DOHH2 (cell line): Measurements from ENCODE around the gene ILKAP.

Experiments used
- H3F3A ChIP-seq: fragments of 200-600 bp; sonication (generic), shearing (Covaris generic); 2 replicates; pipeline ENCODE4 v1.6.0; 2016; ENCODE audit warnings: antibody characterized with exemption, mild to moderate bottlenecking; ENCODE audit not compliant: control insufficient read depth, insufficient read depth
- H3K27ac ChIP-seq: fragments of 200-600 bp; sonication (generic); 2 replicates; pipeline ENCODE4 v1.5.1; 2014; ENCODE audit warnings: low read depth, mild to moderate bottlenecking, low read length, moderate library complexity
- H3K27me3 ChIP-seq: fragments of 200-600 bp; sonication (generic); 2 replicates; pipeline ENCODE4 v1.6.1; 2014; ENCODE audit warnings: mild to moderate bottlenecking, low read length, mixed read lengths; ENCODE audit not compliant: control insufficient read depth
- H3K36me3 ChIP-seq: fragments of 200-600 bp; sonication (generic); 2 replicates; pipeline ENCODE4 v1.6.1; 2014; ENCODE audit warnings: mild to moderate bottlenecking, low read length, moderate library complexity, mixed read lengths; ENCODE audit not compliant: control insufficient read depth
- H3K4me1 ChIP-seq: fragments of 200-600 bp; sonication (generic); 2 replicates; pipeline ENCODE4 v1.6.1; 2014; ENCODE audit warnings: mild to moderate bottlenecking, low read length, mixed read lengths; ENCODE audit not compliant: control insufficient read depth
- H3K4me2 ChIP-seq: fragments of 200-600 bp; sonication (generic); 2 replicates; pipeline ENCODE4 v1.6.0; 2014; ENCODE audit warnings: mild to moderate bottlenecking, low read length, moderate library complexity
- H3K4me3 ChIP-seq: fragments of 200-600 bp; sonication (generic); 2 replicates; pipeline ENCODE4 v1.5.1; 2014; ENCODE audit warnings: mild to moderate bottlenecking, low read length, mixed read lengths
- H3K79me2 ChIP-seq: fragments of 200-600 bp; sonication (generic); 2 replicates; pipeline ENCODE4 v1.6.1; 2014; ENCODE audit warnings: mild to moderate bottlenecking, low read length, mixed read lengths; ENCODE audit not compliant: control insufficient read depth
- H3K9me2 ChIP-seq: fragments of 200-600 bp; sonication (generic); replicated peaks from 2 replicates; pipeline ENCODE4 v1.6.1; 2014; ENCODE audit warnings: mild to moderate bottlenecking, low read length, mixed read lengths; ENCODE audit not compliant: control insufficient read depth
- H3K9me3 ChIP-seq: fragments of 200-600 bp; sonication (generic); 2 replicates; pipeline ENCODE4 v1.6.1; 2014; ENCODE audit warnings: antibody characterized with exemption, low read length, mixed read lengths; ENCODE audit not compliant: control insufficient read depth, insufficient read depth
- H4K20me1 ChIP-seq: fragments of 200-600 bp; sonication (generic); 2 replicates; pipeline ENCODE4 v1.6.0; 2014; ENCODE audit warnings: low read depth, mild to moderate bottlenecking, antibody characterized with exemption, low read length, moderate library complexity; ENCODE audit not compliant: control insufficient read depth, insufficient read depth
- CTCF ChIP-seq: fragments of 200-600 bp; sonication (generic); IDR thresholded peaks from one replicate; pipeline ENCODE4 v1.5.1; 2014; ENCODE audit warnings: antibody characterized with exemption, mild to moderate bottlenecking, low read depth, low read length; ENCODE audit not compliant: poor library complexity, severe bottlenecking
- EZH2phosphoT487 ChIP-seq: fragments of 200-600 bp; sonication (generic); IDR thresholded peaks from 2 replicates; pipeline ENCODE4 v1.6.1; 2017; ENCODE audit warnings: borderline replicate concordance, mild to moderate bottlenecking, antibody characterized with exemption, low read length, moderate library complexity, mixed read lengths

The ILKAP gene

GRCh38 chr2:238231809-238232208 is 28.3 kb upstream of the ILKAP start:
- Histone ChIP-seq H3K9me2 (no peaks in the 10 kb centered on the region), H3K79me2 (no peaks in the 10 kb centered on the region), H3F3A (no peaks in the 10 kb centered on the region), H3K27me3 (peaks cover 45% of the 10 kb centered on the region), H3K4me1 (peaks cover 7% of the 10 kb centered on the region; the same call in 1 of the 2 replicates), H4K20me1 (no peaks in the 10 kb centered on the region), H3K9me3 (no peaks in the 10 kb centered on the region), H3K4me3 (no peak overlapping the region), H3K27ac (no peak overlapping the region), H3K4me2 (no peak overlapping the region), H3K36me3 (no peaks in the 10 kb centered on the region)
- TF ChIP-seq EZH2phosphoT487 (no peak), CTCF (no peak)

GRCh38 chr2:238231251-238231793 is 27.8 kb upstream of the ILKAP start:
- no peak overlapping the region for H3K27ac ChIP-seq

GRCh38 chr2:238230699-238231098 is 27.2 kb upstream of the ILKAP start:
- peaks cover 34% of the 10 kb centered on the region for H3K27me3 ChIP-seq
- H3K4me2 ChIP-seq = no peak overlapping the region
- H3K4me1 ChIP-seq = peaks cover 7% of the 10 kb centered on the region; the same call in 1 of the 2 replicates
- no peak overlapping the region for H3K4me3 ChIP-seq
- no peaks in the 10 kb centered on the region for H3K9me2 ChIP-seq
- H3F3A ChIP-seq = no peaks in the 10 kb centered on the region
- H3K9me3 ChIP-seq = no peaks in the 10 kb centered on the region
- no peak for TF ChIP-seq CTCF
- no peak for TF ChIP-seq EZH2phosphoT487
- H3K36me3 ChIP-seq = no peaks in the 10 kb centered on the region
- no peaks in the 10 kb centered on the region for H4K20me1 ChIP-seq
- H3K79me2 ChIP-seq = no peaks in the 10 kb centered on the region
- H3K27ac ChIP-seq = no peak overlapping the region

More at GRCh38 chr2:238231251-238231793, 27.8 kb upstream of the ILKAP start:
- Histone ChIP-seq H3K27me3 (peaks cover 41% of the 10 kb centered on the region), H3F3A (no peaks in the 10 kb centered on the region), H3K79me2 (no peaks in the 10 kb centered on the region), H3K9me3 (no peaks in the 10 kb centered on the region), H3K9me2 (no peaks in the 10 kb centered on the region), H3K4me1 (peaks cover 7% of the 10 kb centered on the region; the same call in 1 of the 2 replicates), H3K36me3 (no peaks in the 10 kb centered on the region), H3K4me3 (peak overlapping the region; percentile 39; the same call in 1 of the 2 replicates), H3K4me2 (peak overlapping the region; percentile 44), H4K20me1 (no peaks in the 10 kb centered on the region)
- TF ChIP-seq CTCF (no peak), EZH2phosphoT487 (no peak)
